Hippocampal formation (tissue), 2 donors: Measurements from ENCODE around the gene GPC1.

Source experiments
- DNase-seq, 2 donors: peaks; one replicate each; lab custom pipeline; 2025; lab: John Stamatoyannopoulos, UW

Gene GPC1

GRCh38 chr2:240499309-240500301, 64.1 kb downstream of the GPC1 start:
- no peak for DNase-seq

DNA sequence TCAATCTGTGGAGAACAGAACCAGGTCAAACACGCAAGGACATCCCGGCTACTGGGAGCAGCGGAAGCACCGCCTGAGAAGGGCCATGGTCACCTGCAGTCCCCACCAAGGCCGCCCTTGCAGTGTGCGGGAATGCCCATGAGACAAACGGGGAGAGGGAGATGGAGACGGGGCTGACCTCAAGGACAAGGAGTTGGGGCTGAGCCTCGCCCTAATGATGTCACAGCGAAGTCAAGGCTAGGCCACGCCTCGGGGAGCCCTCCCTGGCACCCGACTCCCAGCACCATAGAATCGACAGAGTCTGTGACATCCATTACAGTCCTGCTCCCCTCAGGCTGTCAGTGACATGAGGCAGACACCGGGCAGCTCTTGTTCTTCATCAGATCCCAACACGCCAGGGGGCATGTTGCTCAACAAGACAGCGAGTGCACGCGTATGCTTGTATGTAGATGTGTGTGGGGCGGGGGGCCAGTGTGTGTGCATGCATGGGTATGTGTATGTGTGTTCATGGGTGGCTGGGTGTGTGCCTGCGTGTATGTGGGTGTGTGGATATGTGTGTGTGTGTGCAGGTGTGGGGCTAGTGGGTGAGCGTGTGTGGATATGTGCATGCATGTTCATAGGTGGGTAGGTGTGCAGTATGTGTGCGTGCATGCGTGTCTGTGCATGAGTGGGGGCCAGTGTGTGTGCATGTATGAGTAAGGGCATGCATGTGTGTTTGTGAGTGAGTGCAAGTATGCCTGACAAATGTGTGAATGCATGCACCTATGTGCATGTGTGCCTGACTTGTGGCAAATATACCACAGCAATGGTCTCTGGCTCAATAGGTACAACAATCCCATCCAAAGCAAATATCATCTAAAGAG, 65.3 kb downstream of the GPC1 start:
- no peak for DNase-seq

GRCh38 chr2:240501531-240501991, 66.1 kb downstream of the GPC1 start:
- DNase-seq, result no peak

DNA sequence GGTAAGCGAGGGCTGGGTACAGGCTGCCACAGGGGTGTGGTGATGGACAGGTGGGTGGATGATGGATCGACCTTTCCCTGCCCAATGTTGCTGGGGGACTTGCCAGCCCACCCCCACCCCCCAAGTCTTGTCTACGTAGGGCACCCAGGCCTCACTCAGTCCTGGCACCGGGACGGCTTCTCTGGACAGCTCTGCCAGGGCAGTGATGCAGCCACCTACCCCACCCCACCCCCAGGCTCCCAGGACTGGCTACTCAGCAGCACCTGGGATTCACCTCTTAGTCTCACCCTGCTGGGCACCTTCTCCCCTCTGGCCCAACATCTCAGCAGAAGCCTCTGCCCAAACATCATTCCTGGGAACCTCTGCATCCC, 66.6 kb downstream of the GPC1 start:
- DNase-seq, result no peak

- DNase-seq, result no peak
Measured at GRCh38 chr2:240502430-240503121, 67.1 kb downstream of the GPC1 start.

DNA sequence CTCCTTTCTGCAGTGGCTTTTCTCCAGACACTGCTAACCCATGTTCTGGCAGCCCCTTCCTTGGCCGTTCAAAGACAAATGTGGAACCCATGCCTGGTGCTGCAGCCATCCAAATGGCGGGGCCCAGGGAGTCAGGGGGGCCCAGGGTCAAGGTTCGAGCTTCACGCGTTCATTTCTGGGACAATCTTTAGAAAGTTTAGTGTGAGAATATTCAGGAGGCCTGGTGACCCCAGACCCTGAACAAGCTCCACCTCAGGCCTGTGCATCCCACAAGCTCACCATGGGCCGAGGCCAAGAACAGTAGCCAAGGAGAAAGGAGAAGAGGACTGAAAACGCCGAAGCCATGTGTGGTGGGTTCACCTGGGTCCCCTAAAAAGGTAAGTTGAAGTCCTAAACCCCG, 67.9 kb downstream of the GPC1 start:
- no peak for DNase-seq

GRCh38 chr2:240503848-240504247, 68.4 kb downstream of the GPC1 start:
- no peak for DNase-seq

- DNase-seq, result no peak
Measured at GRCh38 chr2:240505910-240506309, 70.4 kb downstream of the GPC1 start.

GRCh38 chr2:240506406-240507059, 71.1 kb downstream of the GPC1 start:
- no peak for DNase-seq

DNA sequence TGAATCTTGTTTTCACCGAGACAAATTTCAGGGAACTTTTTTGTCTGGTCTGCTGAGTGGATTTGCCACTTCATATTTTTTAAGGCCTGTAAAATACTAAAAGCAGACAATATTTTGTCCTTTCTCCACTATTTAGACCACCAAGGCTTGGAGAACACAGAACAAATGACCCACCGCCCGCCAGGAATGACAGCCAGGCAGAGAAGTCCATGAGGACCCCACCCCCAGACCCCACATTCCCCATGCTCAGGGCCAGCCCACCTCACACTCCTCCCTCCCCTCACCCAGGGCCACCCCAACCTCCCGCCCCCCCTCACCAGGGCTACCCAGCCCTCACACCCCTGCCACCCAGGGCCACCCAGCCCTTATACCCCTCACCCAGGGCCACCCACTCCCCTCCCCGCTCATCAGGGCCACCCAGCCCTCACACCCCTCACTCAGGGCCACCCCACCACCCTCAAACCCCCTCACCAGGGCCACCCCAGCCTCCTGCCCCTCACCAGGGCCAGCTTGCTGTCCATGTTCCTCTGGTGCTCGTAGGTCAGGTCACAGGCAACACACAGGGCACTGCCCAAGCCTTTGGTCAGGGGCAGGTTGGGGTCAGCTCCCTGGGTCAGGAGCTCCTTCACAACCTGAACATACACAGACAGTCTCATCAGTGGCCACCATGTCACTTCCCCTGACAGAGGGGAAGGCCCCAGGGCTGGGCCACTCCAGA, 71.8 kb downstream of the GPC1 start:
- no peak for DNase-seq

- no peak for DNase-seq
Measured at GRCh38 chr2:240507778-240508251, 72.4 kb downstream of the GPC1 start.

DNA sequence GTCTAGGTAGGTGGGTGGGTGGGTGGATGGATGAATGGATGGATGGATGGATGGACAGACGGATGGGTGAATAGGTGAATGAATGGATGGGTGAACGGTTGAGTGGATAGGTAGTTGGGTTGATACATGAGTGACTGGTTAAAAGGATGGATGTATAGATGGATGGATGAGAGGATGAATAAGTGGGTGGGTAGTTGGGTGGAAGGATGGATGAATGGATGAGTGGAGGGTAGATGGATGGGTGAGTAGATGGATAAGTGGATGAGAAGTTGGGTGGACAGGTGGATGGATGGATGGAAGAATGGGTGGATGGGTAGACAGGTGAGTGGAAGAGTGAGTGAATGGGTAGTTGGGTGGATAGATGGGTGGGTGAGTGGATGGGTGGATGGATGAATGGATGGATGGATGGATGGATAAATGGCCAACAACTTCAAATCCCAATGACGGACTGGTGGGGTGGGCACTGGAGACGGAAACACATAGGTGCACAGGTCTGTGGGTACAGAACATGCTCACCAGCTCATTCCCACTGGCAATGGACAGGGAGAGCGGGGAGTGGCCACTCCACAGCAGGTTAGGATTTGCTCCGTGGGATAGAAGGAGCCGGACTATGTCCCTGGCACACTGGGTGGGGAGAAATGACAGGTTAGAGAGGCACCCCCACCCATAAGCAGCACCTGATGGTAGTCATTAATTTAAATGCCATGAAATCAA, 73.5 kb downstream of the GPC1 start:
- no peak for DNase-seq

- DNase-seq, result no peak
Measured at GRCh38 chr2:240509667-240510512, 74.4 kb downstream of the GPC1 start.

DNA sequence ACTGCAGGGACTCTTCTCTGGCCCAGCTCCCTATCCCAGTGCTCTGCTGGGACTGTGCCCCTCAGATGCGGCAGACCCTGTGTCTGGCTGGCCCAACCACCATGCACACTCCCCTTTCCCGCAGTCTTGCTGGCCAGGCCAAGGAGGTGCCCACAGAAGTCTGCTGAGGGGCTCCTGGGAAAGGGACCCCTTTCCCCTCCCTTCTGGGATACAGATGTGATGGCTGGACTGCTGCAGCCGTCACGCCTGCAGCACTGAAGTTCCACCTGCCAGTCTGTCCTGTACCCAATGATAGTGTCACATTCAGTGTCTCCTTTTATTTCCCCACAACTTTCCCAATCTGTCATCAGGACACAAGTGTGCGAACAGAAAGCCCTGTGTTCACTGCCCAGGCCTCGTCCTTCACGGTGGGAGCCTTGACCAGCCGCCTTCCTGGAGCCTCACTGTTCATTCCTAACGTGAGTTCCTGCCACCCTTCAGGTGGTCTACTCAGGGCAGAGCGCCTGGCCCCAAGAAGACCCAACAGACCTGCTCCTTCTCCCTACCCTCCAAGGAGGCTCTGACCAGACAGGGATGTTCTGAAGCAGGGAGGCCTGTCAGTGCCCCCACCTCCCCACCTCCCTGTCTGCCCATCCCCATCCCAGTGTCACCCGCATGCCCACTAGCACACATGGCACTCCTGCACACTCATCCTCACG, 75.2 kb downstream of the GPC1 start:
- DNase-seq, result no peak

DNA sequence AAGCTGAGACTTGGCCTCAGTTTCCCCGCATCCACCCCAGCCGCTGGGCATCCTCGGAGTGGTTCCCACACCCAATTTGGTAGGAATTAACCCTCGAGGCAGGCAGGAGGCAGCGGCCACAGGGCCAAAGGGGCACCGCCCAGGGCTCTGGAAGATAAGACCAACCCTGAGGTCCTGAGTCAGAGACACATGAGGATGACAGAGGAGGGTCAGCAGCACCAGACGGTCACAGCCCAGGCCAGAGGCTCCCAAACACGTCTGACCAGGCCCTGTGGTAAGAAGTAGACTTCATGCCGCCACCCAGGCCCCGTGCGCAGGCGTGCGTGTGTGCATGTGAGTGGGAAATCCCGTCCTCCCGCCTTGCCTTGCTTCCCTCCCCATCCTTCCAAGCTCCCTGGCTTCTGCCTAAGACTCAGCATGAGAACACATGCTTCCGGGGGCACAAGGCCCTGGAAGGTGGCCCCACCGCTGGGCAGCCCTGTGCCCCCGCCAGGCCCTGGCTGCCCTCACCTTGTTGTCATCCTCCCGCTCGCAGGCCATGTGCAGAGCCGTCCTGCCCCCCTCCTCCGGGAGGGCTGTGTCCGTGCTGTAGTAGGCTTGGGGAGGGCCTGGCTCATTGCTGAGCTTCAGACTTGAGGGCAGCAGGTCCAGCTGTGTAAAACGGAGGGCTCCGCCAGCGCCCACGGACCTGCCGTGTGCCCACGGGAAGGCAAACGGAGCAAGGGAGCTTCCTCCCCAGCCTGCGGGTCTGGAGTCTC, 76.1 kb downstream of the GPC1 start:
- DNase-seq, result no peak

DNA sequence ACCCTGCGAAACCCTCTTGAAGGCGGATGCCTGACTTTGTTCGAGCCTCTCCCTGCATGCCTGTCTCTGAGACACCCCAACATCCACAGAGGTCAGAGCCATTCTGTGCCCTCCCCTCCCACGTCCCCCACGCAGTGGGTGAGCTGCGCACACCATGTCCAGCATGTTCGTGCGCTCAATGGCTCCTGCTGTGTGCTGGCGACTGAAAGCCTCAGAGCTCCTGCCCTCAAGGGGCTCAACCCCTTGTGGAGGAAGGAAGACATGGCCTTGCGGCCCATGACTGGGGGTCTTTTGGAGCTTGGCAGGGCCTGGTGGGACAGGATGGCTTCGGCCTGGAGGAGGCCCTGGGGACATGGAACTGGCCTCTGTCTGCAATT, 76.6 kb downstream of the GPC1 start:
- no peak for DNase-seq

DNA sequence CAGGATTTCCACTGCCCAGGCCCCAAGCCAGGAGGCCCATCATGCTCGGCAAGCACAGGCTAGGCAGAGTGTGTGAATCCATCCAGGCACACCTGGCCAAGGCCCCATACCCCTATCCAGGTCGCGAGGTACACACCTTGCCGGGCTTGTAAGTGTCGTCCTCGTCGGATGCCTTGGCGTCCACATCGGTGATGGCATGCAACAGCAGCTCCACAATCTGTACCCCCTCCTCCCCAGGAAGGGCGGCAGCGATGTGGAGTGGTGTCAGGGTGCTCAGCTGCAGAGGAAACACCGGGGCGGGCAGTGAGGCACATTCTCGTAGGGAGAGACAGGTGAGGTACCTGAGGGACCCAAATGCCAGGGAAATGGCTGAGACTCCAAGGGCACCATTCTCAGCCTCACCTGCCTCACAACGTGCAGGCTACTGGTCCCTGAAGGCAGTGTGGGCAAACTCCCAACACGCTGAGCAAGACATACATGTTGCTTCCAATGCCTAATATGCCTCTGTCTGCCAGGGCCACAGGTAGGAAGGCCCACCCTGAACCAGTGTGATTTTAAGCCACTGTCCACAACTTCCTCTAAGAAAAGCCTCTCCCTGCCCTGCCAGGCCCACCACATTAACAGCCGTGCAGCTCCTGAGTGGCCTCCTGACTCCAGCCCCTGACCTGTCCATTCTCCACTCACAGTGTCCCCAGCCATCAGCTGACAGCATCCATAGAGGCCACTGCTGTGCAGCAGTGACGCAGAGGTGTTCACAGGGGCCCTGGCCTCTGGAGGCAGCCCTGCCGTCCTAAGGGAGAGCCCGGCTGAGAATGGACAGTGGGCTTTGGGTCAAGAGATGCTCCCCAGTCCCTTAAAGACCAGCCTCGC, 77.4 kb downstream of the GPC1 start:
- DNase-seq, result no peak
